Heart right ventricle (tissue), 16 donors: ENCODE measurements around the gene GARNL3. TPM values are rescaled to one million over a fixed set of nuclear protein-coding genes. Genes with fewer than 3 reads are reported as not detected.

ENCODE experiments used
- ATAC-seq, 8 donors: fragments of 200-7000 bp; cut with Tn5 transposase; one replicate each; pipeline ENCODE4 v1.9.1; 2020; ENCODE audit warnings: mild to moderate bottlenecking in 8 of 8, moderate library complexity in 8 of 8, moderate number of reproducible peaks in 1 of 8
- DNase-seq, 2 donors: peaks; one replicate each; pipeline ENCODE4 v3.0.0-alpha.2; 2020
- H3K27ac ChIP-seq, 10 donors: fragments of 200-600 bp; sonication (generic) in 2 of 10; one replicate each; pipeline versions ENCODE4 v1.5.0 to v1.8.0; 2020 to 2022; ENCODE audit warnings: mild to moderate bottlenecking in 3 of 10
- H3K27me3 ChIP-seq, 7 donors: fragments of 200-600 bp; one replicate each; pipeline ENCODE4 v1.8.0; 2021 to 2022; ENCODE audit warnings: mild to moderate bottlenecking in 2 of 7
- H3K36me3 ChIP-seq, 9 donors: fragments of 200-600 bp; sonication (generic) in 1 of 9; one replicate each; pipeline versions ENCODE4 v1.5.0 to v1.8.0; 2020 to 2022; ENCODE audit warnings: mild to moderate bottlenecking in 2 of 9
- H3K4me1 ChIP-seq, 9 donors: fragments of 200-600 bp; sonication (generic) in 1 of 9; one replicate each; pipeline versions ENCODE4 v1.5.0 to v1.8.0; 2020 to 2022; ENCODE audit warnings: mild to moderate bottlenecking in 4 of 9
- H3K4me3 ChIP-seq, 10 donors: fragments of 200-600 bp; sonication (generic) in 2 of 10; one replicate each; pipeline versions ENCODE4 v1.5.0 to v1.8.0; 2020 to 2022; ENCODE audit warnings: mild to moderate bottlenecking in 7 of 10, moderate library complexity in 2 of 10
- H3K9me3 ChIP-seq, 11 donors: fragments of 200-600 bp in 10 of 11; sonication (generic) in 2 of 11; one replicate each; pipeline versions ENCODE4 v1.5.0 to v1.8.0; 2013 to 2022; ENCODE audit warnings: mild to moderate bottlenecking in 2 of 11, control low read depth in 1 of 11, moderate library complexity in 1 of 11
- CTCF ChIP-seq, 9 donors: fragments of 200-600 bp; sonication (generic) in 2 of 9; IDR thresholded peaks; one replicate each; pipeline versions ENCODE4 v1.5.0 to v1.8.0; 2021 to 2022; ENCODE audit warnings: antibody characterized with exemption in 9 of 9, mild to moderate bottlenecking in 5 of 9, moderate library complexity in 1 of 9
- WGBS, 2 donors: extraction: QIAGEN DNeasy Blood & Tissue Kit; methylation state at CpG; one replicate each; pipeline ENCODE4 v1.1.7; 2013; ENCODE audit warnings: inconsistent platforms in 1 of 2; 5-methylcytosine and 5-hydroxymethylcytosine counted together
- intact Hi-C, 10 donors: fragments of 100-400 bp; cut with DNase I; formaldehyde crosslinking; loops; one replicate each; pipeline versions ENCODE4 v1.11.1 to v1.14.2; 2022
- polyA plus RNA-seq, 2 donors: library from polyadenylated mRNA; stranded (reverse); fragments of 200-250 nt; gene quantifications; one replicate each; pipeline ENCODE4 v1.2.3, GENCODE V29; 2013
- total RNA-seq, 10 donors: library from RNA; stranded (reverse); fragmentation: NEBNext Ultra II Directional in 3 of 10; extraction: Animal tissue kit (Norgen Biotek cat#: 25700) in 3 of 10; gene quantifications; one replicate each; pipeline versions ENCODE4 v1.2.1 to v1.2.4, GENCODE V29; 2021 to 2023
- donor health status: Arrhythmogenic right ventricular cardiomyopathy.
- donor health status: ischemic (EF 13 %, LVEDD 7.1; RV severe dilation, severe dysfunction).
- donor health status: healthy with polysubstance abuse.
- donor health status: DM: no; HTN: yes; CAD: no.
- donor health status: DM: no; HTN: no; CAD: no.
- donor health status: ischemic (EF 25% LVEDD 6.9; RV normal size, moderate dysfunction).
- donor health status: ischemic (EF 25% LVEDD 5.7; RV mildly dilated, moderate dysfunction).
- donor health status: healthy.
- donor health status: DM: yes; HTN: yes; CAD: no.
- donor health status: Ischemic cardiomyopathy.
- donor health status: ischemic (EF 35%, LVEDD 5.7; RV mildly dilated, moderate dysfunction).
- donor health status: nonischemic (EF 11% LVEDD 7.7; RV severe dilation, severe dysfunction).
- donor health status: DM: yes; HTN: yes; CAD: no.
- donor health status: PGD.
- donor health status: ischemic (EF 29% LVEDD 5.4; RV normal size, mild dysfunction).
- donor health status: nonischemic (EF 23%, LVEDD 6.1; RV moderate dilation, normal function).

Gene GARNL3
- total and polyA plus RNA-seq, 12 donors: 3.3 to 53.1 (median 28.3) TPM

- ATAC-seq (no peak), DNase-seq (no peak)
- H3K9me3 ChIP-seq: no peaks in the 10 kb centered on the region
- no peaks in the 10 kb centered on the region for H3K36me3 ChIP-seq
- no peak overlapping the region for H3K4me3 ChIP-seq
- intact Hi-C loops: no loop called here
- H3K27ac ChIP-seq: peak overlapping the region in 3 of 10 donors; percentile 6 to 64 (median 38)
- peaks cover 0 to 39% (median 13%) of the 10 kb centered on the region in 9 donors for H3K4me1 ChIP-seq
- no peak for TF ChIP-seq CTCF (IDR thresholded peaks at IDR 0.05)
- H3K27me3 ChIP-seq: no peaks in the 10 kb centered on the region
Measured at GRCh38 chr9:127282611-127283010, 18.0 kb downstream of the GARNL3 start.

DNA sequence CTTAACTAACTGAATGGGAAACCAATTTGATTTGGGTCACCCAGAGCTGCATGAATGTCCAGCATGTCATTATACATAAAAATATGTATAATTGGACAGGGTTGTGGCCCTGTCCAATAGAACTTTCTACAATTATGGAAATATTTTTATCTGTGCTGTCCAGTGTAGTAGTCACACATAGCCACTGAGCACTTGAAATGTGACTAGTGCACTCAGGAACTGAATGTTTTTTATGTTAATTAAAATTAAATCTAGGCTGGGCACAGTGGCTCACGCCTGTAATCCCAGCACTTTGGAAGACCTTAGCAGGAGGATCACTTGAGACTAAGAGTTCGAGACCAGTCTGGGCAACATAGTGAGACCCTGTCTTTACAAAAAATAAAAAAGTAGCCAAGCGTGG, 18.6 kb downstream of the GARNL3 start:
- 80 to 92% methylated on average over 3 of the region's 3 CpGs for WGBS, 2 donors
- TF ChIP-seq CTCF (IDR thresholded peaks at IDR 0.05): no peak
- intact Hi-C loops: no loop called here
- ATAC-seq (peak in 1 of 8 donors; percentile 61), DNase-seq (no peak)
- no peaks in the 10 kb centered on the region for H3K36me3 ChIP-seq
- H3K4me3 ChIP-seq: no peak overlapping the region
- H3K27ac ChIP-seq: peak overlapping the region in 6 of 10 donors; percentile 3 to 41 (median 17)
- H3K27me3 ChIP-seq: no peaks in the 10 kb centered on the region
- H3K4me1 ChIP-seq: peaks cover 0 to 41% (median 12%) of the 10 kb centered on the region in 9 donors
- H3K9me3 ChIP-seq: no peaks in the 10 kb centered on the region

- peak overlapping the region in 2 of 10 donors; percentile 11 to 41 for H3K27ac ChIP-seq
- no peak overlapping the region for H3K4me3 ChIP-seq
- DNase-seq (no peak), ATAC-seq (peak in 2 of 8 donors; percentile 38 to 45)
- peak in 7 of 9 donors; percentile 17 to 60 (median 42) for TF ChIP-seq CTCF (IDR thresholded peaks at IDR 0.05)
- intact Hi-C loops: no loop called here
- H3K9me3 ChIP-seq: no peaks in the 10 kb centered on the region
- H3K4me1 ChIP-seq: peaks cover 0 to 47% (median 18%) of the 10 kb centered on the region in 9 donors
- H3K27me3 ChIP-seq: no peaks in the 10 kb centered on the region
- H3K36me3 ChIP-seq: no peaks in the 10 kb centered on the region
- 14 to 39% methylated on average over 2 of the region's 2 CpGs for WGBS, 2 donors
Measured at GRCh38 chr9:127283917-127284497, 19.4 kb downstream of the GARNL3 start.

- Histone ChIP-seq H3K9me3 (no peaks in the 10 kb centered on the region), H3K4me3 (no peak overlapping the region), H3K36me3 (no peaks in the 10 kb centered on the region), H3K27me3 (no peaks in the 10 kb centered on the region), H3K4me1 (peaks cover 0 to 56% (median 16%) of the 10 kb centered on the region in 9 donors), H3K27ac (no peak overlapping the region)
- no peak for TF ChIP-seq CTCF (IDR thresholded peaks at IDR 0.05)
- intact Hi-C loops: no loop called here
- ATAC-seq: no peak
- no peak for DNase-seq
Measured at GRCh38 chr9:127285965-127286364, 21.4 kb downstream of the GARNL3 start.
